Breast epithelium (tissue), 3 donors: ENCODE results near the gene SPTB.

Source experiments
- CTCF ChIP-seq, 3 donors: fragments of 450-650 bp; IDR thresholded peaks; one replicate each; pipeline ENCODE4 v1.5.1; 2016 to 2017; ENCODE audit warnings: antibody characterized with exemption in 3 of 3, mild to moderate bottlenecking in 3 of 3, moderate library complexity in 3 of 3
- POLR2AphosphoS5 ChIP-seq, 3 donors: sonication (generic); formaldehyde crosslinking; IDR thresholded peaks; one replicate each; pipeline ENCODE4 v1.6.1; 2017; ENCODE audit warnings: antibody characterized with exemption in 3 of 3

- no peak for TF ChIP-seq POLR2AphosphoS5 (IDR thresholded peaks at IDR 0.05)
- TF ChIP-seq CTCF (IDR thresholded peaks at IDR 0.05), result no peak
Measured at GRCh38 chr14:64825509-64825908, 54.2 kb downstream of the SPTB start.
